H9 (cell line): ENCODE data around the gene HYAL1. TPM values are rescaled to one million over a fixed set of nuclear protein-coding genes. Genes with fewer than 3 reads are reported as not detected.

Experiments
- DNase-seq: peaks from one replicate; pipeline ENCODE4 v3.0.0-alpha.2; 2017
- H2AFZ ChIP-seq: one replicate; pipeline ENCODE4 v1.6.1; 2013; ENCODE audit warnings: mild to moderate bottlenecking, low read length, control low read depth, moderate library complexity
- H2AK5ac ChIP-seq: 2 replicates; pipeline ENCODE4 v1.6.1; 2013; ENCODE audit warnings: low read length, control low read depth, mixed read lengths; ENCODE audit not compliant: insufficient read length
- H2BK120ac ChIP-seq: one replicate; pipeline ENCODE4 v1.6.1; 2013; ENCODE audit warnings: low read depth, mild to moderate bottlenecking, low read length, control low read depth, inconsistent platforms; ENCODE audit not compliant: poor library complexity, severe bottlenecking
- H2BK12ac ChIP-seq: 2 replicates; pipeline ENCODE4 v1.6.1; 2013; ENCODE audit warnings: low read length, control low read depth, mixed read lengths, low read depth; ENCODE audit not compliant: insufficient read length
- H2BK15ac ChIP-seq: 2 replicates; pipeline ENCODE4 v1.6.1; 2013; ENCODE audit warnings: low read depth, low read length, control low read depth
- H2BK20ac ChIP-seq: one replicate; pipeline ENCODE4 v1.6.1; 2013; ENCODE audit warnings: low read depth, mild to moderate bottlenecking, low read length, control low read depth, inconsistent platforms; ENCODE audit not compliant: poor library complexity, severe bottlenecking
- H2BK5ac ChIP-seq: 2 replicates; pipeline ENCODE4 v1.6.1; 2013; ENCODE audit warnings: low read length, control low read depth, mixed read lengths; ENCODE audit not compliant: insufficient read length
- H3K14ac ChIP-seq: 2 replicates; pipeline ENCODE4 v1.6.1; 2013; ENCODE audit warnings: low read length, control low read depth; ENCODE audit not compliant: insufficient read depth
- H3K18ac ChIP-seq: 2 replicates; pipeline ENCODE4 v1.6.1; 2013; ENCODE audit warnings: low read depth, mild to moderate bottlenecking, mixed read lengths, low read length, control low read depth; ENCODE audit not compliant: insufficient read length
- H3K23ac ChIP-seq: 2 replicates; pipeline ENCODE4 v1.6.1; 2013; ENCODE audit warnings: low read length, control low read depth, mixed read lengths, low read depth; ENCODE audit not compliant: insufficient read length
- H3K23me2 ChIP-seq: 2 replicates; pipeline ENCODE4 v1.6.1; 2013; ENCODE audit warnings: low read depth, mild to moderate bottlenecking, mixed read lengths, low read length, control low read depth; ENCODE audit not compliant: insufficient read length, poor library complexity, severe bottlenecking
- H3K27ac ChIP-seq: 2 replicates; pipeline ENCODE4 v1.5.1; 2013; ENCODE audit warnings: low read length, control low read depth, mixed read lengths, low read depth; ENCODE audit not compliant: insufficient read length
- H3K27me3 ChIP-seq: 2 replicates; pipeline ENCODE4 v1.6.1; 2013; ENCODE audit warnings: low read length, control low read depth, inconsistent platforms; ENCODE audit not compliant: insufficient read depth
- H3K4ac ChIP-seq: 2 replicates; pipeline ENCODE4 v1.6.1; 2013; ENCODE audit warnings: low read depth, mild to moderate bottlenecking, control low read depth, inconsistent platforms, low read length, moderate library complexity
- H3K4me1 ChIP-seq: 2 replicates; pipeline ENCODE4 v1.6.1; 2013; ENCODE audit warnings: low read length, control low read depth, inconsistent platforms; ENCODE audit not compliant: insufficient read depth
- H3K4me2 ChIP-seq: 2 replicates; pipeline ENCODE4 v1.6.1; 2013; ENCODE audit warnings: low read length, control low read depth, mixed read lengths; ENCODE audit not compliant: insufficient read length, insufficient read depth
- H3K56ac ChIP-seq: 2 replicates; pipeline ENCODE4 v1.6.1; 2013; ENCODE audit warnings: low read depth, mild to moderate bottlenecking, mixed read lengths, low read length, control low read depth; ENCODE audit not compliant: insufficient read length
- H3K79me1 ChIP-seq: 2 replicates; pipeline ENCODE4 v1.6.1; 2013; ENCODE audit warnings: low read depth, mild to moderate bottlenecking, moderate library complexity, low read length, control low read depth, inconsistent platforms; ENCODE audit not compliant: insufficient read depth, poor library complexity, severe bottlenecking
- H3K79me2 ChIP-seq: 2 replicates; pipeline ENCODE4 v1.6.1; 2013; ENCODE audit warnings: low read length, control low read depth, inconsistent platforms; ENCODE audit not compliant: insufficient read depth
- H3K9ac ChIP-seq: 2 replicates; pipeline ENCODE4 v1.6.1; 2013; ENCODE audit warnings: low read length, control low read depth, mixed read lengths; ENCODE audit not compliant: insufficient read length; ENCODE audit errors: extremely low read depth
- H3K9me3 ChIP-seq: one replicate; pipeline ENCODE4 v1.6.1; 2013; ENCODE audit warnings: low read depth, low read length, inconsistent platforms; ENCODE audit not compliant: control insufficient read depth
- H3T11ph ChIP-seq: one replicate; pipeline ENCODE4 v1.6.1; 2013; ENCODE audit warnings: mild to moderate bottlenecking, low read length, control low read depth, inconsistent platforms
- H4K20me1 ChIP-seq: one replicate; pipeline ENCODE4 v1.6.1; 2013; ENCODE audit not compliant: control insufficient read depth, insufficient read length, insufficient read depth
- H4K5ac ChIP-seq: 2 replicates; pipeline ENCODE4 v1.6.1; 2013; ENCODE audit warnings: low read depth, mild to moderate bottlenecking, mixed read lengths, low read length, control low read depth; ENCODE audit not compliant: insufficient read length
- H4K8ac ChIP-seq: replicated peaks from 2 replicates; pipeline ENCODE4 v1.6.1; 2013; ENCODE audit warnings: low read length, control low read depth, mixed read lengths, low read depth; ENCODE audit not compliant: insufficient read length
- H4K91ac ChIP-seq: 2 replicates; pipeline ENCODE4 v1.6.1; 2013; ENCODE audit warnings: low read depth, mild to moderate bottlenecking, moderate library complexity, mixed read lengths, low read length, control low read depth; ENCODE audit not compliant: insufficient read length
- H3K27ac Mint-ChIP-seq, 3 experiments: 2 replicates in 2 of 3; 3 replicates in 1 of 3; pipeline ENCODE4 v1.8.0; 2020 to 2021; ENCODE audit warnings: mixed read lengths in 3 of 3, mild to moderate bottlenecking in 1 of 3, moderate library complexity in 1 of 3
- H3K27me3 Mint-ChIP-seq: 2 replicates; pipeline ENCODE4 v1.8.0; 2021; ENCODE audit warnings: low read depth, mild to moderate bottlenecking, moderate library complexity, mixed read lengths
- H3K36me3 Mint-ChIP-seq, 3 experiments: 2 replicates in 2 of 3; 3 replicates in 1 of 3; pipeline ENCODE4 v1.8.0; 2020 to 2021; ENCODE audit warnings: low read depth in 3 of 3, mixed read lengths in 3 of 3; ENCODE audit not compliant: insufficient read depth in 1 of 3
- H3K4me1 Mint-ChIP-seq, 2 experiments: 2 replicates each; pipeline ENCODE4 v1.8.0; 2020; ENCODE audit warnings: mixed read lengths in 2 of 2
- H3K4me3 Mint-ChIP-seq, 2 experiments: 2 replicates in 1 of 2; 3 replicates in 1 of 2; pipeline ENCODE4 v1.8.0; 2020 to 2021; ENCODE audit warnings: mild to moderate bottlenecking in 2 of 2, mixed read lengths in 2 of 2, moderate library complexity in 1 of 2
- H3K9me3 Mint-ChIP-seq, 2 experiments: 2 replicates in 1 of 2; 3 replicates in 1 of 2; pipeline ENCODE4 v1.8.0; 2020; ENCODE audit warnings: mild to moderate bottlenecking in 2 of 2, mixed read lengths in 2 of 2, moderate library complexity in 1 of 2
- WGBS: extraction: QIAGEN DNeasy Blood & Tissue Kit; methylation state at CpG from one replicate; pipeline ENCODE4 v1.1.7; 2013; ENCODE audit warnings: missing lambda C conversion rate, low lambda C conversion rate, mixed read lengths; ENCODE audit not compliant: insufficient read length; ENCODE audit errors: extremely low coverage; 5-methylcytosine and 5-hydroxymethylcytosine counted together
- total RNA-seq: library from RNA; stranded (reverse); gene quantifications from 2 replicates; pipeline ENCODE4 v1.2.1, GENCODE V29; 2021
- TF ChIP-seq, protein P1 (sequence below): fragments of 200-600 bp; sonication (generic); conservative IDR thresholded peaks from 3 replicates; pipeline ENCODE4 v1.8.0; 2021; ENCODE audit warnings: antibody characterized with exemption, mild to moderate bottlenecking

Gene HYAL1
- total RNA-seq, 1 experiment from 2014 or later = 2.0 TPM

DNA sequence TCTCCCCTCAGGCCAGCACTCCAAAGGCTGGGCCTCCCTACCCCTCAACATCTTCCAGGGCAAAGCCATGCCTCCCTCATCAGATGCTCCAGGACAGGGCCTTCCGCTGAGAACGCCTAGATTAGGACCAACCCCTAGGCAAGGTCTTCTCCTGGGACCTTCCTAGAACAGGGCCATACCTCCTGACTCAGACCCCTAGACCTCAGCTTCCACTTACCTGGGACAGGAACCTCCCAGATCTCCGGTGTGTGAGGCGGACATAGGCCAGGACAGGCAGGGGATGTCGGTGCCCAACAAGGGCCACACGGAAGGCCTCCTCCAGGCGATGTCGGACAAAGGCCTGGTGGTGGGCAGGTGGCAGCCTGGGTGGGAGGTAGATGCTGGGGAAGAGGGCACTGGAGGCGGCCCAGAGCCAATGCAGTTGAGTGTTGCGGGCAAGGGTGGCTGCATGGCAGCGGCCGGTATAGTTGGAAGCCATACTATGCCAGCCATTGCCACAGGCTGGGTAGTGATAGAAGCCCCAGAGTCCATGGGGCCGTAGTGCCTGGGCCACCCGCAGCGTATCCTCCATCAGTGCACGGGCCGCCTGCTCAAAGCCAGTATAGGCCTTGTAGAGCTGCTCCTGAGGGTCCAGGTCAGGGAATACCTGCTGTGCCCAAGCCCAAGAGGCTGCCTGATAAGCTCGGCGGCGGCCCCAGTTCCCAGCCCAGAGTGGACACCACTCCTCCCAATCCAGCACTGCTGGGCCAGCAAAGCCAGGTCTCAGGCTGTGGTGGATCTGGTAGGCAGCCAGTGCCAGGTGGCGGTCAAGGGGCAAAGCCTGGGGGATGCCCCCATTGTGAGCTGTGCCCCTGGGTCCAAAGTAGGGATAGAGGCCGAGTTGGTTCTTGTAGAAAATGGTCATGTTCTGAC is 8.6 kb downstream of the HYAL1 start:
- no peak overlapping the region; a peak in 1 of 5 replicates for H3K4me3 Mint-ChIP-seq
- WGBS = no CpG with 5 or more reads among the region's 22 CpGs

More for the DNA sequence above, 8.6 kb downstream of the HYAL1 start:
- Histone ChIP-seq H3K14ac (no peak overlapping the region), H4K5ac (no peak overlapping the region), H3K79me1 (no peaks in the 10 kb centered on the region), H3K9ac (no peak overlapping the region), H3K4ac (no peak overlapping the region), H3K23ac (no peak overlapping the region), H3K4me2 (no peak overlapping the region), H2AK5ac (no peak overlapping the region), H2BK120ac (no peak overlapping the region), H2BK20ac (no peak overlapping the region), H3K27ac (no peak overlapping the region), H3T11ph (no peak overlapping the region), H3K18ac (no peak overlapping the region), H3K79me2 (peaks cover 3% of the 10 kb centered on the region; the same call in 1 of the 2 replicates), H4K20me1 (no peaks in the 10 kb centered on the region), H2AFZ (no peak overlapping the region), H3K9me3 (no peaks in the 10 kb centered on the region), H3K56ac (no peak overlapping the region), H3K23me2 (peaks cover 11% of the 10 kb centered on the region), H3K4me1 (no peaks in the 10 kb centered on the region), H2BK12ac (no peak overlapping the region), H2BK5ac (no peak overlapping the region), H4K91ac (no peak overlapping the region), H3K27me3 (no peaks in the 10 kb centered on the region), H4K8ac (no peak overlapping the region), H2BK15ac (no peak overlapping the region)
- H3K27me3 Mint-ChIP-seq = no peaks in the 10 kb centered on the region
- H3K4me1 Mint-ChIP-seq = peaks cover 16 to 18% of the 10 kb centered on the region in 2 experiments
- peak overlapping the region in 1 of 3 experiments; percentile 82; a peak in 2 of 7 replicates for H3K27ac Mint-ChIP-seq
- TF ChIP-seq, protein P1, sequence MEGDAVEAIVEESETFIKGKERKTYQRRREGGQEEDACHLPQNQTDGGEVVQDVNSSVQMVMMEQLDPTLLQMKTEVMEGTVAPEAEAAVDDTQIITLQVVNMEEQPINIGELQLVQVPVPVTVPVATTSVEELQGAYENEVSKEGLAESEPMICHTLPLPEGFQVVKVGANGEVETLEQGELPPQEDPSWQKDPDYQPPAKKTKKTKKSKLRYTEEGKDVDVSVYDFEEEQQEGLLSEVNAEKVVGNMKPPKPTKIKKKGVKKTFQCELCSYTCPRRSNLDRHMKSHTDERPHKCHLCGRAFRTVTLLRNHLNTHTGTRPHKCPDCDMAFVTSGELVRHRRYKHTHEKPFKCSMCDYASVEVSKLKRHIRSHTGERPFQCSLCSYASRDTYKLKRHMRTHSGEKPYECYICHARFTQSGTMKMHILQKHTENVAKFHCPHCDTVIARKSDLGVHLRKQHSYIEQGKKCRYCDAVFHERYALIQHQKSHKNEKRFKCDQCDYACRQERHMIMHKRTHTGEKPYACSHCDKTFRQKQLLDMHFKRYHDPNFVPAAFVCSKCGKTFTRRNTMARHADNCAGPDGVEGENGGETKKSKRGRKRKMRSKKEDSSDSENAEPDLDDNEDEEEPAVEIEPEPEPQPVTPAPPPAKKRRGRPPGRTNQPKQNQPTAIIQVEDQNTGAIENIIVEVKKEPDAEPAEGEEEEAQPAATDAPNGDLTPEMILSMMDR = no peak
- no peak for DNase-seq
- H3K36me3 Mint-ChIP-seq = peaks cover 9 to 21% (median 13%) of the 10 kb centered on the region in 3 experiments; a peak in 6 of 7 replicates
- no peaks in the 10 kb centered on the region; a peak in 1 of 5 replicates for H3K9me3 Mint-ChIP-seq
